HepG2 (cell line): ENCODE results near the gene ZSCAN21. TPM values are rescaled to one million over a fixed set of nuclear protein-coding genes. Genes with fewer than 3 reads are reported as not detected.

Experiments
- ARID5B ChIP-seq: IDR thresholded peaks from 2 replicates; pipeline ENCODE4 v1.4.0; 2020; ENCODE audit warnings: mild to moderate bottlenecking, missing genetic modification reagents
- DNMT1 ChIP-seq: sonication (generic); formaldehyde crosslinking; IDR thresholded peaks from 2 replicates; pipeline ENCODE4 v1.5.1; 2020; ENCODE audit warnings: mild to moderate bottlenecking, missing genetic modification reagents
- EEA1 ChIP-seq: sonication (generic); formaldehyde crosslinking; IDR thresholded peaks from 2 replicates; pipeline ENCODE4 v1.5.1; 2020; ENCODE audit warnings: mild to moderate bottlenecking, missing genetic modification reagents, borderline replicate concordance
- EED ChIP-seq: sonication (generic); formaldehyde crosslinking; IDR thresholded peaks from 2 replicates; pipeline ENCODE4 v1.5.0; 2020; ENCODE audit warnings: mild to moderate bottlenecking, missing genetic modification reagents
- HOXD1 ChIP-seq: sonication (generic); formaldehyde crosslinking; IDR thresholded peaks from 2 replicates; pipeline ENCODE4 v1.5.0; 2020; ENCODE audit warnings: missing genetic modification reagents
- KAT8 ChIP-seq: IDR thresholded peaks from 2 replicates; pipeline ENCODE4 v1.6.1; 2016; ENCODE audit warnings: missing genetic modification reagents, missing compliant biosample characterization
- KMT2B ChIP-seq: IDR thresholded peaks from 2 replicates; pipeline ENCODE4 v1.6.1; 2016; ENCODE audit warnings: missing genetic modification reagents, missing compliant biosample characterization
- MXD3 ChIP-seq: IDR thresholded peaks from 2 replicates; pipeline ENCODE4 v1.6.1; 2016; ENCODE audit warnings: mild to moderate bottlenecking, missing biosample characterization, missing genetic modification reagents
- TAF1 ChIP-seq: sonication (generic); formaldehyde crosslinking; IDR thresholded peaks from 2 replicates; pipeline ENCODE4 v1.4.0; 2020; ENCODE audit warnings: missing genetic modification reagents
- ZBTB3 ChIP-seq: sonication (generic); formaldehyde crosslinking; IDR thresholded peaks from 2 replicates; pipeline ENCODE4 v1.4.0; 2020; ENCODE audit warnings: low read depth, mild to moderate bottlenecking, moderate library complexity, missing genetic modification reagents, borderline replicate concordance
- ZNF256 ChIP-seq: sonication (generic); formaldehyde crosslinking; conservative IDR thresholded peaks from 2 replicates; pipeline ENCODE4 v1.4.0; 2020; ENCODE audit warnings: missing genetic modification reagents
- polyA plus RNA-seq, 8 experiments: library from polyadenylated mRNA; depleted of rRNA in 3 of 8; stranded (reverse) in 7 of 8; unstranded in 1 of 8; fragments of >200 nt; fragmentation: Illumina TruSeq in 4 of 8; extraction: Trizol in 4 of 8; gene quantifications; 2 replicates each; pipeline versions ENCODE4 v1.2.1 to v1.2.3, GENCODE V29; 2011 to 2016; ENCODE audit warnings: low read depth in 4 of 8, missing spikeins in 1 of 8, mixed read lengths in 1 of 8; ENCODE audit not compliant: insufficient read depth in 1 of 8
- total RNA-seq, 5 experiments: library from RNA; depleted of rRNA; stranded (reverse); fragments of >200 nt; fragmentation: Illumina TruSeq; extraction: Trizol; gene quantifications; 2 replicates each; pipeline ENCODE4 v1.2.3, GENCODE V29; 2016; ENCODE audit warnings: low read depth in 1 of 5
- TF ChIP-seq, protein P1 (sequence below): sonication (generic); formaldehyde crosslinking; IDR thresholded peaks from 2 replicates; pipeline ENCODE4 v1.4.0; 2020; ENCODE audit warnings: missing genetic modification reagents
- TF ChIP-seq, protein P2 (sequence below): sonication (generic); formaldehyde crosslinking; IDR thresholded peaks from 2 replicates; pipeline ENCODE4 v1.5.0; 2020; ENCODE audit warnings: mild to moderate bottlenecking, missing genetic modification reagents
- TF ChIP-seq, protein P3 (sequence below): sonication (generic); formaldehyde crosslinking; IDR thresholded peaks from 2 replicates; pipeline ENCODE4 v1.8.0; 2022; ENCODE audit warnings: mild to moderate bottlenecking, missing genetic modification reagents; ENCODE audit not compliant: insufficient replicate concordance
- TF ChIP-seq, protein P4 (sequence below): sonication (generic); formaldehyde crosslinking; IDR thresholded peaks from 2 replicates; pipeline ENCODE4 v1.5.1; 2020; ENCODE audit warnings: missing genetic modification reagents, mild to moderate bottlenecking, borderline replicate concordance

The ZSCAN21 gene
- total and polyA plus RNA-seq, 2 of the 13 experiments (the other 11 are each of a cell fraction or from before 2014, with no cell fraction given) = 7.0 to 10.0 TPM

DNA sequence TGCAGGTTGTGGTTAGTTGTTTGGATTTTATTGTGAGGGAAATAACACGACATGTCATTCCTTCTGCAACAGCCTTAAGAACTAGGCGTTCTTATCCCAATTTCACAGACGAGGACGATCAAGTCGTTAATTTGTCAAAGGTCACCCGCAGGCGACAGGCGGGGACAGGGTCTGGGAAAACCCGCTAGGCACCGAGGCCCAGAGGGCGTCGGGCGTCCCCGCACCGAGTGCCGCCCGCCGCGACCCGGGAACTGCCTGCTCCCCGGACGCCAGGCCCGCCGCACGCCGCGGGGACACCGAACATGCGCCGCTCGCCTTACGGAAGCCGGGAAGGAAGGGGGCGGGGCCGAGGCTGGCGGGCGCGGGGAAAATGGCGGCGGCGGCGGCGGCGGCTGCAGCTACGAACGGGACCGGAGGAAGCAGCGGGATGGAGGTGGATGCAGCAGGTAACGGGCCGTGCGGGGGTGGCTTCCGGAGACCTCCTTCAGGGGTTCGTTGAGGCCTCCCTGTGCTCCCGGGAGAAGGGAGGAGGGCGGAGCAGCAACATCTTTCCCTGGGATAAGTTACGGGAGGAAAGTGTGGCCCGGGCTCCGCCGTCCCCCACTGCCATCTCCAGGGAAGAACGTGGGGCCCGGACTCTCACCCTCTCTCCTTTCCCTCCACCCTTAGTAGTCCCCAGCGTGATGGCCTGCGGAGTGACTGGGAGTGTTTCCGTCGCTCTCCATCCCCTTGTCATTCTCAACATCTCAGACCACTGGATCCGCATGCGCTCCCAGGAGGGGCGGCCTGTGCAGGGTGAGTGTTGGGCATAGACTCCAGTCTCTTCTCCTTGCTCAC lies 39.3 kb downstream of the ZSCAN21 start, which contains the start of gene COPS6 (continued):
- TF ChIP-seq EED (peak; percentile 76), TAF1 (CRISPR knock-in tag) (peak; percentile 89), ZNF256 (CRISPR knock-in tag) (0 out of 2 replicates have a peak, but pooled peaks have one; percentile 7), ARID5B (CRISPR knock-in tag) (peak; percentile 44; the same call in 1 of the 2 replicates), EEA1 (CRISPR knock-in tag) (peak; percentile 95), HOXD1 (CRISPR knock-in tag) (peak; percentile 86), ZBTB3 (CRISPR knock-in tag) (peak; percentile 81; the same call in 1 of the 2 replicates), MXD3 (CRISPR knock-in tag) (peak; percentile 88; the same call in 1 of the 2 replicates), KAT8 (peak; percentile 93), DNMT1 (CRISPR knock-in tag) (peak; percentile 30; the same call in 1 of the 2 replicates), KMT2B (CRISPR knock-in tag) (peak; percentile 90)
- TF ChIP-seq, protein P1, sequence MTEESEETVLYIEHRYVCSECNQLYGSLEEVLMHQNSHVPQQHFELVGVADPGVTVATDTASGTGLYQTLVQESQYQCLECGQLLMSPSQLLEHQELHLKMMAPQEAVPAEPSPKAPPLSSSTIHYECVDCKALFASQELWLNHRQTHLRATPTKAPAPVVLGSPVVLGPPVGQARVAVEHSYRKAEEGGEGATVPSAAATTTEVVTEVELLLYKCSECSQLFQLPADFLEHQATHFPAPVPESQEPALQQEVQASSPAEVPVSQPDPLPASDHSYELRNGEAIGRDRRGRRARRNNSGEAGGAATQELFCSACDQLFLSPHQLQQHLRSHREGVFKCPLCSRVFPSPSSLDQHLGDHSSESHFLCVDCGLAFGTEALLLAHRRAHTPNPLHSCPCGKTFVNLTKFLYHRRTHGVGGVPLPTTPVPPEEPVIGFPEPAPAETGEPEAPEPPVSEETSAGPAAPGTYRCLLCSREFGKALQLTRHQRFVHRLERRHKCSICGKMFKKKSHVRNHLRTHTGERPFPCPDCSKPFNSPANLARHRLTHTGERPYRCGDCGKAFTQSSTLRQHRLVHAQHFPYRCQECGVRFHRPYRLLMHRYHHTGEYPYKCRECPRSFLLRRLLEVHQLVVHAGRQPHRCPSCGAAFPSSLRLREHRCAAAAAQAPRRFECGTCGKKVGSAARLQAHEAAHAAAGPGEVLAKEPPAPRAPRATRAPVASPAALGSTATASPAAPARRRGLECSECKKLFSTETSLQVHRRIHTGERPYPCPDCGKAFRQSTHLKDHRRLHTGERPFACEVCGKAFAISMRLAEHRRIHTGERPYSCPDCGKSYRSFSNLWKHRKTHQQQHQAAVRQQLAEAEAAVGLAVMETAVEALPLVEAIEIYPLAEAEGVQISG (CRISPR knock-in tag) = peak; percentile 96
- TF ChIP-seq, protein P2, sequence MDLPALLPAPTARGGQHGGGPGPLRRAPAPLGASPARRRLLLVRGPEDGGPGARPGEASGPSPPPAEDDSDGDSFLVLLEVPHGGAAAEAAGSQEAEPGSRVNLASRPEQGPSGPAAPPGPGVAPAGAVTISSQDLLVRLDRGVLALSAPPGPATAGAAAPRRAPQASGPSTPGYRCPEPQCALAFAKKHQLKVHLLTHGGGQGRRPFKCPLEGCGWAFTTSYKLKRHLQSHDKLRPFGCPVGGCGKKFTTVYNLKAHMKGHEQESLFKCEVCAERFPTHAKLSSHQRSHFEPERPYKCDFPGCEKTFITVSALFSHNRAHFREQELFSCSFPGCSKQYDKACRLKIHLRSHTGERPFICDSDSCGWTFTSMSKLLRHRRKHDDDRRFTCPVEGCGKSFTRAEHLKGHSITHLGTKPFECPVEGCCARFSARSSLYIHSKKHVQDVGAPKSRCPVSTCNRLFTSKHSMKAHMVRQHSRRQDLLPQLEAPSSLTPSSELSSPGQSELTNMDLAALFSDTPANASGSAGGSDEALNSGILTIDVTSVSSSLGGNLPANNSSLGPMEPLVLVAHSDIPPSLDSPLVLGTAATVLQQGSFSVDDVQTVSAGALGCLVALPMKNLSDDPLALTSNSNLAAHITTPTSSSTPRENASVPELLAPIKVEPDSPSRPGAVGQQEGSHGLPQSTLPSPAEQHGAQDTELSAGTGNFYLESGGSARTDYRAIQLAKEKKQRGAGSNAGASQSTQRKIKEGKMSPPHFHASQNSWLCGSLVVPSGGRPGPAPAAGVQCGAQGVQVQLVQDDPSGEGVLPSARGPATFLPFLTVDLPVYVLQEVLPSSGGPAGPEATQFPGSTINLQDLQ = peak; percentile 88
- TF ChIP-seq, protein P3, sequence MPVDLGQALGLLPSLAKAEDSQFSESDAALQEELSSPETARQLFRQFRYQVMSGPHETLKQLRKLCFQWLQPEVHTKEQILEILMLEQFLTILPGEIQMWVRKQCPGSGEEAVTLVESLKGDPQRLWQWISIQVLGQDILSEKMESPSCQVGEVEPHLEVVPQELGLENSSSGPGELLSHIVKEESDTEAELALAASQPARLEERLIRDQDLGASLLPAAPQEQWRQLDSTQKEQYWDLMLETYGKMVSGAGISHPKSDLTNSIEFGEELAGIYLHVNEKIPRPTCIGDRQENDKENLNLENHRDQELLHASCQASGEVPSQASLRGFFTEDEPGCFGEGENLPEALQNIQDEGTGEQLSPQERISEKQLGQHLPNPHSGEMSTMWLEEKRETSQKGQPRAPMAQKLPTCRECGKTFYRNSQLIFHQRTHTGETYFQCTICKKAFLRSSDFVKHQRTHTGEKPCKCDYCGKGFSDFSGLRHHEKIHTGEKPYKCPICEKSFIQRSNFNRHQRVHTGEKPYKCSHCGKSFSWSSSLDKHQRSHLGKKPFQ (CRISPR knock-in tag) = no peak
- TF ChIP-seq, protein P4, sequence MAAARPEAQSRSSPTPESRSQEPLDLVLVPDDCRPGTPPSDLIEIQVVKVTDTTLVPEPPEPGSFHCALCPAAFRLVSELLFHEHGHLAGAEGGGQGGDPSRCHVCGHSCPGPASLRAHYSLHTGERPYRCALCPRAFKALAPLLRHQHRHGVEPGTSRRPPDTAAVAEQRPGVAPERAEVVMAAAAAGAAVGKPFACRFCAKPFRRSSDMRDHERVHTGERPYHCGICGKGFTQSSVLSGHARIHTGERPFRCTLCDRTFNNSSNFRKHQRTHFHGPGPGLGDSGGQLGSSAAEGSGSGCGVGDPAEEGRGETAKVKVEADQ (CRISPR knock-in tag) = peak; percentile 44; the same call in 1 of the 2 replicates
